ENCODE measurements around the gene PTGES2.

Gene PTGES2

DNA sequence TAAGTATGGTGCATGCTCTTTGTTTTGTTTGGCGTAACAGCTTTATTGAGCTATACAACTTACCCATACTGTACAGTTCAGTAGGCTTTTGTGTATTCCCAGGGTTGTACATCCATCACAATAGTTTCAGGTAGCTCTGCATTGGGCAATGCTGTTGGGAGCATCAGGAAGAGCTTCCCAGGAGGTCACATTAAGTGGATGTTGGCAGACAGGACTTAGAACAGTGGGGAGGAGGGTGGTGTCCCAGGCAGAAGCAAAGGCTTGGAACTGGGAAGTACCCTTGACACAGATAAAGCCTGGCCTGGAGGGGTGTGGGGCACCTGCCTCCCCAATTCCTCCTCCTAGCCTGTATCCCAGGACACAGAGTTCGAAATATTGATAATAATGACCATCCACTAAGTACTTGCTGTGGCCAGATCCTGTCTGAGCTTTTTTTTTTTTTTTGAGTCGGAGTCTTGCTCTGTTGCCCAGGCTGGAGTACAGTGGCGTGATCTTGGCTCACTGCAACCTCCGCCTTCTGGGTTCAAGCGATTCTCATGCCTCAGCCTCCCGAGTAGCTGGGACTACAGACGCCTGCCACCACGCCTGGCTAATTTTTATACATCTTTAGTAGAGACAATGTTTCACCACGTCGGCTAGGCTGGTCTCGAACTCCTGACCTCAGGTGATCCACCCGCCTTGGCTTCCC is 33.8 kb upstream of the PTGES2 start:
- peak; percentile 14 for DNase-seq (ENCODE audit: low read depth)
- TF ChIP-seq CTCF (conservative IDR thresholded peaks at IDR 0.05; ENCODE audit: control insufficient read depth, insufficient read depth, low read depth, low read length) = no peak
- H3K4me3 ChIP-seq (ENCODE audit: control insufficient read depth, low read depth, low read length) = no peak overlapping the region

DNA sequence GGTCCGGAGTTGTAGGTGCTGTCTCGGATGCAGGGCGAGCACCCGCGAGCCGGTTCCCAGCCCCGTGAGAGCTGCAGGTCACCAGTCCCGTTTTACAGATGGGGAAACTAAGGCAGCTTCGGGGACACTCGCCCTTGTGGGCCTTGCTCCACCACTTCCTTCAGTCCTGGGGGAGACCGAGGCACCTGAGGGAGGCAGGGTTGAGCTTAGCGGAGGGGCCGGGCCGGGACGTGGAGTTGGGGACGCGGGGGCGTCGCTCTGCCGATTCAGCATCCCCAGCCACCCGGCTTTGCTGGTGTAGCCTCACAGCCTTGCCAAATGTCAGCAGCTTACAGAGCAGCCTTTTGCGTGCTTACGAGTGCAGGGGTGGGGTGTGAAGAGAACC is 33.1 kb upstream of the PTGES2 start:
- no peak for TF ChIP-seq CTCF (conservative IDR thresholded peaks at IDR 0.05; ENCODE audit: control insufficient read depth, insufficient read depth, low read depth, low read length)
- peak; percentile 31 for DNase-seq (ENCODE audit: low read depth)
- H3K4me3 ChIP-seq (ENCODE audit: control insufficient read depth, low read depth, low read length) = peak overlapping the region; percentile 77

- no peak for TF ChIP-seq CTCF (conservative IDR thresholded peaks at IDR 0.05; ENCODE audit: control insufficient read depth, insufficient read depth, low read depth, low read length)
- peak within 1 kb of the TSS; percentile 77 for H3K4me3 ChIP-seq (ENCODE audit: control insufficient read depth, low read depth, low read length)
- DNase-seq (ENCODE audit: low read depth) = peak; percentile 86
Observed at GRCh38 chr9:128159784-128160602, 32.5 kb upstream of the PTGES2 start, which contains the start of gene BBLN. BBLN (plus strand) TSS chr9:128160265; CDS start chr9:128160408, 143 bp downstream.

- no peak for DNase-seq (ENCODE audit: low read depth)
- peak overlapping the region; percentile 44 for H3K4me3 ChIP-seq (ENCODE audit: control insufficient read depth, low read depth, low read length)
- no peak for TF ChIP-seq CTCF (conservative IDR thresholded peaks at IDR 0.05; ENCODE audit: control insufficient read depth, insufficient read depth, low read depth, low read length)
Observed at GRCh38 chr9:128159522-128159783, 31.9 kb upstream of the PTGES2 start.

DNA sequence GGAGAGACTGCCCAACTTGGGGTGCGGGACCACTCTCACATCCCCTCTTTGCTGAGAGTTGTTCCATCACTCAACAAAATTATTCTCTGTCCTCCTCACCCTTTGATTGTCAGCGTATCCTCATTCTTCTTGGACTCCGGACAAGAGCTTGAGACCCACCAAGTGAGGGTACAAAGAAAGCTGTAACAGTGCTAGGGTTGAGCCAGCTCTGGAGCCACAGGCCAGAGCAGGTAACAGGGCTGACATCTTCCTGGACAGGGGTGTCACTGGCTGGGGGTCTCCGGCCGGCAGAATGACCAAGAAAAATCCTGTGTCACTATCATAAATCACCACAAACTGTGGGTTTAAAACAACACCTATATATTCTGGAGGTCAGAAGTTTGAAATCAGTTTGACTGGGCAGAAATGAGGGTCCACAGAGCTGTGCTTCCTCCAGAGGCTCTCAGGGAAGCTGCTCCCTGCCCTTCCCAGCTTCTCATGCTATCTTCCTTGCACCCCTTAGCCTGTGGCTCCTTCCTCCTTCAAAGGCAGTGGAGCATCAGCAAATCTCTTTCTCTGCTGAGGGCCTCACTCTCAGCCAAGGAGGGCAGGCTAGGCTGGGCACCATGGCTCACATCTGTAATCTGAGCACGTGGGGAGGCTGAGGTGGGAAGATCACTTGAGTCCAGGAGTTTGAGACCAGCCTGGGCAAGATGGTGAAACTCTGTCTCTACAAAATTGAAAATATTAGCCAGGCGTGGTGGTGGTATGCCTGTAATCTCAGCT is 28.4 kb upstream of the PTGES2 start:
- TF ChIP-seq CTCF (conservative IDR thresholded peaks at IDR 0.05; ENCODE audit: control insufficient read depth, insufficient read depth, low read depth, low read length) = no peak
- no peak for DNase-seq (ENCODE audit: low read depth)
- no peak overlapping the region for H3K4me3 ChIP-seq (ENCODE audit: control insufficient read depth, low read depth, low read length)

DNA sequence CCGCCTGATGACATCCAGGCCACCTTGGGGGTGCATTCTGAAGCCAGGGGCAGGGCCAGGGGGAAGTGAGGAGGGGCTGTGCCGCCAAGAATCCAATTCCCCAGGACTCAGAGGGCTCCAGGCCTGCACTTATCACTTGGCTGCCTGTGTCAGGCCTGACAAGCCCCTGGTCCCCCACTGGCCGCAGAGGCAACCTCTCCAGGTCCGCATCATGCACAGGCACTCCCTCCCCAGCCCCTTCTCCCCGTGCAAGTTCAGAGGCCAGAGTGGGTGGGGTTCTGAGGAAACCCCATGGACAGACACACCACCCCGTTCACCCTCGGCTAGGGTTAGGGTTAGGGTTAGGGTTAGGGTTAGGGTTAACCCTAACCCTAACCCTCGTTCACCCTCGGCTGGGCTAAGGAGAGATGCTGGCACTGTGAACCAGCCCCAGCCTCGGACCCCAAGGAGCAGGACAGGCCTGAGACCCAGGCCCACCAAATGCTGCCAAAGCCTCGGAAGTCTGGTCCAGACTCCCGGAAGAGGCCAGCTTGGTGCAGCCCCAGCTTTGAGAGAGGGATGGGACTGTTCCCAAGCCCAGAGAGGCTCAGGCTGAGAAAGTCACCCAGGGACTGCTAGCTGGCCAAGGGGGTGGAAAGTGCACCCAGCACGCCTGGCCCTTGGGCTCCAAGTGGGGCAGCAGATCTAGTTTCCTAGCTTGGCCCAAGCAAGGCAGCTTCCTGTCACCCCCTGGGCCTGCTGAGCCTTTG is 26.6 kb upstream of the PTGES2 start:
- DNase-seq (ENCODE audit: low read depth) = no peak
- no peak overlapping the region for H3K4me3 ChIP-seq (ENCODE audit: control insufficient read depth, low read depth, low read length)
- no peak for TF ChIP-seq CTCF (conservative IDR thresholded peaks at IDR 0.05; ENCODE audit: control insufficient read depth, insufficient read depth, low read depth, low read length)
